ENCODE data around the gene SERPINE1.

DNA sequence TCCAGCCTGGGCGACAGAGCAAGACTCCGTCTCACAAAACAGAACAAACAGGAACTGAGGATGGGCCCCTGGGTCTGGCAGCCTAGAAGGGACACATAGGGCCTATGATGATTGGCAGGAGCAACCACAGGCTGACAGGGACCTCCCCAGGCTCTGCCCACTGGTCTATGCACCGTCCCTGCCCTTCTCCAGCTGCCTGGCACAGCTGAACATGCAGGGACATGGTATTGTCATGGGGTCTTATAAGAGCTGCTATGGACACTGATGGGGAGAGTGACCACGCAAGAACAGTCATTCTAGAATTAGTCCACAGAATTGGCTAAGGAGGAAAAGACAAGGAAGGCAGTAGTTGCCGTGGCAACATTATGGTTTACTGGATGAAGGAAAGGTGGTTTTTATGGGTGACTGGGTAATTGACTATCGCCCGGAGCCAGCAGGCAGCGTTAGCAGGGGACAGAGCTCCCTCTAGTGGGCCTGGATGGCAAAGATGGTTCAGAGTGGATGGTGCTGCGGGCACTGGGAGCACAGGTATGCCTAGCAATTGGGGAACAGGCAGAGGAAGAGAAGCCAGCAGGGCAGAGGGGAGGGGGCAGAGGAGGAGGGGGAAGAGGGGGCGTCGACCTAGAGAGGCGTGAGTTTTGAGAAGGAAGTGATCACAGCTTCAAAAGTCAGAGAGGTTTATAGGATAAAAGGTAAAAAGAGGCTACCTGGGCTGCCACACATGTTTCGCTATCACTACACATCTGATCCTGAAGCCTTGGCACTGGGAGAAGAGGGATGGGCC is 49.4 kb upstream of the SERPINE1 start:
- TF ChIP-seq, protein P1, sequence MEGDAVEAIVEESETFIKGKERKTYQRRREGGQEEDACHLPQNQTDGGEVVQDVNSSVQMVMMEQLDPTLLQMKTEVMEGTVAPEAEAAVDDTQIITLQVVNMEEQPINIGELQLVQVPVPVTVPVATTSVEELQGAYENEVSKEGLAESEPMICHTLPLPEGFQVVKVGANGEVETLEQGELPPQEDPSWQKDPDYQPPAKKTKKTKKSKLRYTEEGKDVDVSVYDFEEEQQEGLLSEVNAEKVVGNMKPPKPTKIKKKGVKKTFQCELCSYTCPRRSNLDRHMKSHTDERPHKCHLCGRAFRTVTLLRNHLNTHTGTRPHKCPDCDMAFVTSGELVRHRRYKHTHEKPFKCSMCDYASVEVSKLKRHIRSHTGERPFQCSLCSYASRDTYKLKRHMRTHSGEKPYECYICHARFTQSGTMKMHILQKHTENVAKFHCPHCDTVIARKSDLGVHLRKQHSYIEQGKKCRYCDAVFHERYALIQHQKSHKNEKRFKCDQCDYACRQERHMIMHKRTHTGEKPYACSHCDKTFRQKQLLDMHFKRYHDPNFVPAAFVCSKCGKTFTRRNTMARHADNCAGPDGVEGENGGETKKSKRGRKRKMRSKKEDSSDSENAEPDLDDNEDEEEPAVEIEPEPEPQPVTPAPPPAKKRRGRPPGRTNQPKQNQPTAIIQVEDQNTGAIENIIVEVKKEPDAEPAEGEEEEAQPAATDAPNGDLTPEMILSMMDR (conservative IDR thresholded peaks at IDR 0.05; ENCODE audit: low read depth, low read length), result peak; percentile 88
- TF ChIP-seq, protein P2, sequence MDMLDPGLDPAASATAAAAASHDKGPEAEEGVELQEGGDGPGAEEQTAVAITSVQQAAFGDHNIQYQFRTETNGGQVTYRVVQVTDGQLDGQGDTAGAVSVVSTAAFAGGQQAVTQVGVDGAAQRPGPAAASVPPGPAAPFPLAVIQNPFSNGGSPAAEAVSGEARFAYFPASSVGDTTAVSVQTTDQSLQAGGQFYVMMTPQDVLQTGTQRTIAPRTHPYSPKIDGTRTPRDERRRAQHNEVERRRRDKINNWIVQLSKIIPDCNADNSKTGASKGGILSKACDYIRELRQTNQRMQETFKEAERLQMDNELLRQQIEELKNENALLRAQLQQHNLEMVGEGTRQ (IDR thresholded peaks at IDR 0.05; ENCODE audit: low read depth, low read length), result no peak
- TF ChIP-seq, protein P3, sequence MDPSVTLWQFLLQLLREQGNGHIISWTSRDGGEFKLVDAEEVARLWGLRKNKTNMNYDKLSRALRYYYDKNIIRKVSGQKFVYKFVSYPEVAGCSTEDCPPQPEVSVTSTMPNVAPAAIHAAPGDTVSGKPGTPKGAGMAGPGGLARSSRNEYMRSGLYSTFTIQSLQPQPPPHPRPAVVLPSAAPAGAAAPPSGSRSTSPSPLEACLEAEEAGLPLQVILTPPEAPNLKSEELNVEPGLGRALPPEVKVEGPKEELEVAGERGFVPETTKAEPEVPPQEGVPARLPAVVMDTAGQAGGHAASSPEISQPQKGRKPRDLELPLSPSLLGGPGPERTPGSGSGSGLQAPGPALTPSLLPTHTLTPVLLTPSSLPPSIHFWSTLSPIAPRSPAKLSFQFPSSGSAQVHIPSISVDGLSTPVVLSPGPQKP (IDR thresholded peaks at IDR 0.05; ENCODE audit: borderline replicate concordance, low read depth, low read length), result no peak
- no peak for TF ChIP-seq POLR2A (IDR thresholded peaks at IDR 0.05; ENCODE audit: low read depth, low read length)
- peak; percentile 93 for TF ChIP-seq RAD21 (IDR thresholded peaks at IDR 0.05; ENCODE audit: low read length)
- TF ChIP-seq RCOR1 (IDR thresholded peaks at IDR 0.05; ENCODE audit: insufficient replicate concordance, low read length), result no peak
- peak; percentile 85 for TF ChIP-seq SMC3 (IDR thresholded peaks at IDR 0.05; ENCODE audit: low read depth, low read length)
- no peak for TF ChIP-seq MAFK (IDR thresholded peaks at IDR 0.05; ENCODE audit: low read depth, low read length)

Data from IMR-90 (cell line).